HTR-8/SVneo (cell line): Measurements from ENCODE around the gene DES.

Source experiments
- DNase-seq: peaks from one replicate; pipeline ENCODE4 v3.0.0; 2011; ENCODE audit warnings: low spot score, mixed read lengths; ENCODE audit not compliant: insufficient read length
- FAIRE-seq: peaks from 2 replicates; lab custom pipeline; 2011; peaks lifted over from hg19 to GRCh38; lab: Jason Lieb, UNC

Gene DES

DNA sequence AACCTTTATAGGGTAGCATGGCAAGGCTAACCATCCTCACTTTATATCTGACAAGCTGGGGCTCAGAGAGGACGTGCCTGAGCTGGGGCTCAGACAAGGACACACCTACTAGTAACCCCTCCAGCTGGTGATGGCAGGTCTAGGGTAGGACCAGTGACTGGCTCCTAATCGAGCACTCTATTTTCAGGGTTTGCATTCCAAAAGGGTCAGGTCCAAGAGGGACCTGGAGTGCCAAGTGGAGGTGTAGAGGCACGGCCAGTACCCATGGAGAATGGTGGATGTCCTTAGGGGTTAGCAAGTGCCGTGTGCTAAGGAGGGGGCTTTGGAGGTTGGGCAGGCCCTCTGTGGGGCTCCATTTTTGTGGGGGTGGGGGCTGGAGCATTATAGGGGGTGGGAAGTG lies 1.2 kb upstream of the DES start:
- no peak for DNase-seq
- no peak for FAIRE-seq

DNA sequence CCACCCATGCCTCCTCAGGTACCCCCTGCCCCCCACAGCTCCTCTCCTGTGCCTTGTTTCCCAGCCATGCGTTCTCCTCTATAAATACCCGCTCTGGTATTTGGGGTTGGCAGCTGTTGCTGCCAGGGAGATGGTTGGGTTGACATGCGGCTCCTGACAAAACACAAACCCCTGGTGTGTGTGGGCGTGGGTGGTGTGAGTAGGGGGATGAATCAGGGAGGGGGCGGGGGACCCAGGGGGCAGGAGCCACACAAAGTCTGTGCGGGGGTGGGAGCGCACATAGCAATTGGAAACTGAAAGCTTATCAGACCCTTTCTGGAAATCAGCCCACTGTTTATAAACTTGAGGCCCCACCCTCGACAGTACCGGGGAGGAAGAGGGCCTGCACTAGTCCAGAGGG lies 803 bp upstream of the DES start:
- DNase-seq (no peak), FAIRE-seq (no peak)

DNA sequence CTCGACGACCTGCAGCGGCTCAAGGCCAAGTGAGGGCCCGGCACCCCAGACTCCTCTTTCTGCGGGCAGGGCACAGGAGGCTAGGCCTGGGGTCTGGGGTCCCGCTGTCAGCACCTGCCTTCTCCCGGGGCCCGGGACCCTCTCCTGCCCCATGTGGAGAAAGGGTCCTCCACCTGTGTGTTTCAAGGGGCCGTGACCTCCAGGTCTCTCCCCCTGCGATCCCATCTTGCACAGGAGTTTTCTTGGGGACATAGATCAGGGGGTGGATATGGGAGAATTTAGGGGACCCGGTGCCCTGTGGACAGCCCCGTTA lies 791 bp downstream of the DES start:
- FAIRE-seq = no peak
- no peak for DNase-seq

DNA sequence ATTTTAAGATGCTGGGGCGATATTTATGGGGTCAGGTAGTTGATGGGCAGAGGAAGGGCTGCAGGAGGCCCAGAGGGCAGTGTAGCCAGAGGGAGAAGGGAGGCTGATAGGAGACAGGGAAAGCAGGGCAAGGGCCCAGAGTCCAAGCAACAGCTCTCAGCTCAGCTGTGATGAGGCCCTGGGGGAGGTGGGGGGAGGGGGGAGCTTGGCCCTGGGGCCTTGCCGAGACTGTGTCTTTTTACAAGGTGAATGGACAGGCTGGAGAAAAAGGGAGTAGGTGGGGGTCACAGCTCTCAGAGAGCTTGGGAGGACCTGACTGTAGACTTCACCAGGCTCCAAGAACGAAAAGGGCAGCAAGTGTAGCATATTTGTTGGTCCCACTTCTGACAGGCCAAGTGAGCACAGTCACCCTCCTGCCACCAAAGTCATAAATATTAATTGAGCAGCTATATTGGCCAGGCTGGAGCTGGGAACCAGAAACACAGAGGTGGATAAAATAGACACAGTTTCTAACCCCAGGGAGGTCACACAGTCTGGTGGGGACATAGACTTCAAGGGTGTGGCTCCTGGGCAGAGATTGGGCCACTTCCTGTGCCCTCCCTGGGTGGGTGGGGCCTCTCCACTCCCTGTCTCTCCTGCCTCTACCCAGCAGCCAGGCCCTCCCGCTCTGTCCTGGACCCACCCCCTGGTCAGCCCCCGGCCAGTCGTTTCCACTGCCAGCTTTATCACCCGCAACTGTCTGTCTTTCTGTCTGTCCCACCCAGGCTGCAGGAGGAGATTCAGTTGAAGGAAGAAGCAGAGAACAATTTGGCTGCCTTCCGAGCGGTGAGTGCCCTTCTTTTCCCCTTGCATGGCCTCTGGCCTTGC lies 1.4 kb downstream of the DES start:
- no peak for DNase-seq
- no peak for FAIRE-seq

DNA sequence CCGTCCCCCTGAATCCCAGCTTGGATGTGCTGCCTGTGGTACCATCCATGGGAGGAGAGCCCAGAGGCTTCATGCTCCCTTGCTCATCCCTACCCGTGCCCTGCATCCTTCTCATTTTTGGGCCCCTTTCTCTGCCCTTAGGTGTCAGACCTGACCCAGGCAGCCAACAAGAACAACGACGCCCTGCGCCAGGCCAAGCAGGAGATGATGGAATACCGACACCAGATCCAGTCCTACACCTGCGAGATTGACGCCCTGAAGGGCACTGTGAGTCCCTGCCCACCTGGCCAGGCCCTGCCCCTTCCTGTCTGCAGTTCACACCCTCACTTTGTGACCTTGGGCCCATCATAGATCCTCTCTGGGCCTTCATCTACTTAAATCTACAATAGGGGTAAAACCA lies 2.5 kb downstream of the DES start:
- FAIRE-seq = no peak
- DNase-seq = no peak

DNA sequence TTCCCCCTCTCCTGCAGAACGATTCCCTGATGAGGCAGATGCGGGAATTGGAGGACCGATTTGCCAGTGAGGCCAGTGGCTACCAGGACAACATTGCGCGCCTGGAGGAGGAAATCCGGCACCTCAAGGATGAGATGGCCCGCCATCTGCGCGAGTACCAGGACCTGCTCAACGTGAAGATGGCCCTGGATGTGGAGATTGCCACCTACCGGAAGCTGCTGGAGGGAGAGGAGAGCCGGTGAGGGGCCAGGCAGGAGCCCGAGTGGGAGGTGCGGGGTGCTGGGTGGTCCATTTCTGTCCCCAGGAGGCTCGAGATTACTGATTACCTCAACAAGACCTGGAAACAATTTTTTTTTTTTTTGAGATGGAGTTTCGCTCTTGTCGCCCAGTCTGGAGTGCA lies 3.1 kb downstream of the DES start:
- no peak for DNase-seq
- no peak for FAIRE-seq

DNA sequence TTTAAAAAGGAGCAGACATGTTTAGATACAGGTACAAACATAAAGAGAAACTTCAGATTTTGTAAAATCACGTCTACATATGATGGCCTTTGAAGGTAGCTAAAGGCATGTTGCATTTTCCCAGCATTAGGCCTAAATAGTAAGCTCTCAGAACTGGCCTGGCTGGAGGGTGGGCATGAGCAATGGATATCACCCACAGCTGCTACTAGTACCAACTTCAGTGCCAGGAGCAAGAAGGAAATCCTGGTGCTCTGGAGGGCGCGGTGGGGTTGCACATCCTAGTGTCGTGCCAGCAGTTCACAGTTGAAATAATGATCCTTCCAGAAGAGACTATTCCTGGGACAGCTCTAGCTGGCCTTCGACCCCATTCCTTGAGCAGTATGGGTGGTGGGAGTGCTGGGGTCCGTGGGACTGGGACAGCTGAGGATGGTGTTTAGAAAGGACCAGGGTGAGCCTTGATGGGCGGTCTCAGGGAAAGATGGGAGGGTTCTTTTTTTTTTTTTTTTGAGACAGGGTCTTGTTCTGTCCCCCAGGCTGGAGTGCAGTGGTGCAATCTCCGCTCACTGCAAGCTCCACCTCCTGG lies 4.9 kb downstream of the DES start:
- no peak for FAIRE-seq
- no peak for DNase-seq

DNA sequence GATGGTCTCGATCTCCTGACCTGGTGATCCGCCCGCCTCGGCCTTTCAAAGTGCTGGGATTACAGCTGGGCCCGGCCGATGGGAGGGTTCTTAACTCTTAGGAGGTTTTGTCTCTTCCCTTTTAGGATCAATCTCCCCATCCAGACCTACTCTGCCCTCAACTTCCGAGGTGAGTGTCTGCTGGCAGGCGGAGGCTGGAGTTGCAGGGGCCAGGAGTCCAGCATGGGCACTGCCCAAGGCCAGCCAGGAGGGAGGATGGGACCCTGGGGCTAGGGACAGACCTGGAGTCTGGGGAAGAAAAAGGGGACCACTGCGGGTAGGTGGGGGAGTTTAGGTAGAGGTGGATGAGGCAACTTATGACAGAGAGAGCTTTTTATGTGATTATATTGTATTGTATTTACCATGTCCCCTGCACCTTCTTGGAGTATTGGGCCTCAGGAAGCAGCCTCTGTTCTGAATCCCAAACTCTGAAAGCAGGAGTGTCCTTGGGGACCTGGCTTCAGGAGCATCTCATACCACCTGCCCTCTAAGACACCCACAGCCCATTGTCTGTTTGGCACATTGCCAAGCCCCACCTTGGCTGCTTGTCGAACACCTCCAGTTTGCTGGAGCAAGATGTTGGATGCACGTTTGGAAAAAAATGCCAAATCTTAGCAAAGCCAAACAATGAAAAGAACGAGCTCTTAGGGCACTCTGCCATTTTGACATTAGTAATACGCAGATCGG lies 5.6 kb downstream of the DES start:
- DNase-seq (no peak), FAIRE-seq (no peak)

DNA sequence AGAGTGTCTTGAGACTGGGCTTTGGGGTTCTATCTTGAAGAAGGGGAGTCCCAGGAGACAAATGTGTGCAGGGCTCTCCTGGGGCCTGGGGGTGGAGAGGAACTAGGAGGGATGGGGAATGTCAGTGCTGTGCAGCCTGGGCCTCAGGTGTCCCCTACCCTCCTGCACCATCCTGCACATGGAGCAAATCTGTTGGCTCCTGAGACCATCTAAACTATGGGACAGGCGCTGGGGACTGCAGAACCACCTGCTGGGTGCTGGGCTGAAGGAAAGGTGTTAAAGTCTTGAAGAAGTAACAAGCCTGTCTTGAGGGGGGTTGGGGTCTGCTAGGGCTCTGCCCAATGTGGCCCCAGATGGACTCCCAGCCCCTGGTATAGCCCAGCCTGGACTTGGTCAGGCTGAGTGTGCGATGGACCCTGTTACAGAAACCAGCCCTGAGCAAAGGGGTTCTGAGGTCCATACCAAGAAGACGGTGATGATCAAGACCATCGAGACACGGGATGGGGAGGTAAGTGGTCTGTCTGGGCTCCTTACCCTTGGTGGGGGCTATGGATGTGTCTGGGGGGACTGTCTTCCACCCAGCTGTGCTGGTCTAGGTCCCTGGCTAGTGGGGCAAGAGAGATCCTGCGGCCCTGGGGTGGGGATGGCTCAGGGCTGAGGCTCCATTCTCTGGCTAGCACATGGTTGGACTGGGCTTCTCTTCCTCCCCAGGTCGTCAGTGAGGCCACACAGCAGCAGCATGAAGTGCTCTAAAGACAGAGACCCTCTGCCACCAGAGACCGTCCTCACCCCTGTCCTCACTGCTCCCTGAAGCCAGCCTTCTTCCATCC lies 7.3 kb downstream of the DES start:
- DNase-seq (no peak), FAIRE-seq (no peak)

DNA sequence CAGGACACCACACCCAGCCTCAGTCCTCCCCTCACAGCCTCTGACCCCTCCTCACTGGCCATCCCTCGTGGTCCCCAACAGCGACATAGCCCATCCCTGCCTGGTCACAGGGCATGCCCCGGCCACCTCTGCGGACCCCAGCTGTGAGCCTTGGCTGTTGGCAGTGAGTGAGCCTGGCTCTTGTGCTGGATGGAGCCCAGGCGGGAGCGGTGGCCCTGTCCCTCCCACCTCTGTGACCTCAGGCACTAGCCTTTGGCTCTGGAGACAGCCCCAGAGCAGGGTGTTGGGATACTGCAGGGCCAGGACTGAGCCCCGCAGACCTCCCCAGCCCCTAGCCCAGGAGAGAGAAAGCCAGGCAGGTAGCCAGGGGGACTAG lies 7.9 kb downstream of the DES start:
- DNase-seq (no peak), FAIRE-seq (no peak)

DNA sequence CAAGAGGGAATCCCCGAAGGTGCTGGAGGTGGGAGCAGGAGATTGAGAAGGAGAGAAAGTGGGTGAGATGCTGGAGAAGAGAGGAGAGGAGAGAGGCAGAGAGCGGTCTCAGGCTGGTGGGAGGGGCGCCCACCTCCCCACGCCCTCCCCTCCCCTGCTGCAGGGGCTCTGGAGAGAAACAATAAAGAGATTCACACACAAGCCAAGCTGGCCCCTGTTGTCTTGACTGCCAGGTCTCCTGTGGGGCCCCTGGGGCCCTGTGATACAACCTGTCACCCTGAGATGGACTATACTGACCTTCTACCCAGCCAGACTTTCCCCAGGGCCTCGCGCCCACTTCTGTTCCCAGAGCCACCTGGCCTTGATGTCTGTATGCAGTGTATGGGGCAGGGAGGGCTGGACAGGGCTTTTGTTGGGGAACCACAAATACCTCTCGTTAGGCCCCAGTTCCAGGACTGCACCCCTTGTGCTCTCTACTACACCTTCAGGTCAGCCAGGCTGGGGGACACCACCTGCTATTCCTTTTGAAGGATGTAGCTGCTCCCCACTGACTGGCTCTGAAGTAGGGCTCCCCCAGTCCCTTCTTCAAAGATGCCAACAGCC lies 8.5 kb downstream of the DES start:
- DNase-seq = no peak
- FAIRE-seq = no peak

DNA sequence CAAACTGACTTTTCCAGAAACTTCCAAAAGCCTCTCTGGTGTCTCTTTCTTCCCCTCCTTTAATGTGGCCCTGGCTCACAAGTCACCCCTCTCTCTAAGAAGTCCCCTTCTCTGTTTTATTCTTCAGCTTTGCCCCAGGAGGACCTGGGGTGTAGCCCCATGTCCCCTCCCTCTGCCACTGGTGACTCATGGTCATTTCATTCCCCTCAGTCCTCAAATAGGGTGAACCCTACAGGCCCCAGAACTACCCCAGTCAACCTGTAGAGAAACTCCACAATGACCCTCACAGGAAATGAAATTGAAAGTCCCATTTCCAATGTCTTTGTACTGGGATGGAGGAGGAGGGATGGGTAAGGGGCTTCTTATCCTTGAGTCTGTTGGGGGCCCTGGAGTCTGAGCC lies 10.3 kb downstream of the DES start:
- no peak for DNase-seq

DNA sequence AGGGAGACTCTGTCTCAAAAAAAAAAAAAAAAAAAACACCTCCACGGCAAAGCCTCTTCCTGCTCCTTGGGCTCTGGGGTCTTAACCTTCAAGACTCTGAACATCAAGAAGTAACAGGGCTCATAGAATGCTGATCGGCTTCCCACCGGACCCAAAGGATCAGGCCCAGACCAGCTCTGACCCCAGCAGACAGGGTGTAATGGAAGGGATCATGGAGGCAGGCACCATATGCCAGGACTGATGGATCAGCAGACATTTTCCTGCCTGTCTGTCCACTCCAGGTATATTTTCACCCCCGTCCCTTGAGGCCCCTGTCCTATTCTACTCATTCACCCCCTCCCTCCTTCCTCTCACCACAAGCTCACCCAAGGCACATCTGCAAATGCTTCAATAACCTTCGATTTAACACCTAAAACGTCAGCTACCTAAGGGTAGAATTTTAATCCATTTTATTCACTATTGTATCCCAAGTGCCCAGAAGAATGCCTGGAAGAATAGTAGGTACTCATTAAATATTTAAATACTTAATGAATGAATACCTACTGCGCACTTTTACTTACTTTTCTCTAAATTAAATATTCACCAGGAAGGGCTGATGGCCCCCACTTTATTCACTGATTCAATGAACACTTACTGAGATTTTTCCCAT lies 11.9 kb downstream of the DES start:
- FAIRE-seq (no peak), DNase-seq (no peak)

More for the DNA sequence above, 10.3 kb downstream of the DES start:
- no peak for FAIRE-seq

DNA sequence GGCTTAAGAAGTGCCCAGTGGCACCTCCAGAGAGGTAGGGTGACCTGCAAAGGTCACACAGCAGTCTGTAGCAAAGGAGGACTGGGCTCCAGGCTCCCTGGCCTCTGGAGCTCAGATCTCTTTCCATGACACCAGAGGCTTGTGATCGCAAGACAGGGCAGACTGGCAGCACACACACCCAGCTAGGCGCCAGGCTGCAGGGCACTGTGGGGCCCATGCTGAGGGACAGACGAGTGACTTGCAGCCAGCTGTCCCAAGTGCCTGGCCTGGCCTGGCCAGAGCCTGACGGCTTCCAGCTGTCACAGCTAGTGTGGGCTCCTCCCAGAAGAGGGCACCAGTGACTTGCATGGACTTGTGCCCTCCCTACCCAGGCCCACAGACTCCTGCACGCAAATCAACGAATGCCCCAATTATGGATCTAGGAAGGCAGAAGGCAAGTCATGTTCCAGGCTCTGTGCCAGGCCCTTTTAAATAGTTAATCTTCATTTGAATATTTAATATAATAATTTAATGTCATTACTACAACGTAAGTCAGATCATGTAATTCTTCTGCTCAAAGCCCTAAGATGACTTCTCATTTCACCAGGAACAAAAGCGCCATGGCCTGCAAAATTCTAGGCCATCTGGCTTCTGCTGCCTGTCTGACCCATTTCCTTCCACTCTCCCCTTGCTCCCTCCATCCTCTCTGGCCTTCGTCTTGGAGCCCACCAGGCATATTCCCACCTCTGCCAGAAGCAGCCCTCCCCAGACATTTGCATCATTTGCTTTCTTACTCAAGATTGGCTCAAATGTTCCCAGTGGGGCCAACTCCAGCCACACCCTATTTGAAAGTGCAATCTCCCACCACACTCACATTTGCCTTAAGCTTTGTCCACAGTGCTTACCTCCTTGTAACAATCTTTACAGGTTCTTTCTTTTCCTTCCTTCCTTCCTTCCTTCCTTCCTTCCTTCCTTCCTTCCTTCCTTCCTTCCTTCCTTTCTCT lies 12.7 kb downstream of the DES start:
- DNase-seq (peak; percentile 60), FAIRE-seq (peak; percentile 28)

DNA sequence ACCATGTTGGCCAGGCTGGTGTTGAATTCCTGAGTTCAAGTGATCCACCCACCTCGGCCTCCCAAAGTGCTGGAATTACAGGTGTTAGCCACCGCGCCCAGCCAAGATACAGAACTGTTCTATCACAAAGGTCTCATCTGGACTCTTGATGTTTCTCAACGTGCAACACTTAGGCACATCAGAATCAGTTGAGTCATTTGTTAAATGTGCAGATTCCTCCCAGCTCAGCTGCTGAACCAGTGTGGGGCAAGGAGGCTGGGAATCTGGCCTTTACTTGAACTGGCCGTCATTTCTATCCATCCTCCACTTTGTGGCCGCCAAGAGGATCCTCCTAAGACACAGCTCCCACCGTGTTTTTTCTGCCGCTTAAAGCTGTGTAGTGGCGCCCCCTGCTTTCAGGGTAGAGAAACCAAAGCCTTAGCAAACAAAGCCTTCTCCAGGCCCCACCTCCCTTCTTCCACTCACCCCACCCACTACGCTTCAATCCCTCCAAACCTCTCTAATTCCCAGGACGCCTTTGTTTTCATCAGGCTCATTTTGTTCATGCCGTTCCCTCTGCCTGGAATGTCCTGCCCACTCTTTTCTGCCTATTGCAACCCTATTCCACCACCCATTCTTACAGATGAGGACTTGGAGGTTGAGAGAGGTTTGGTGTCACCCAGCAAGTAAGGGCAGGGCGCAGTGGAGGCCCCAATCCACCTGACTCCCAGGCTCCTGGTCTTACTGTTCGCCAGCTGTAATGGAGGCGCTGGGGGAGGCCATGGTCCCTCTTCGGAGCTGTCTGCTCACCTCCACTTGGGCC lies 15.7 kb downstream of the DES start:
- FAIRE-seq (no peak), DNase-seq (no peak)

DNA sequence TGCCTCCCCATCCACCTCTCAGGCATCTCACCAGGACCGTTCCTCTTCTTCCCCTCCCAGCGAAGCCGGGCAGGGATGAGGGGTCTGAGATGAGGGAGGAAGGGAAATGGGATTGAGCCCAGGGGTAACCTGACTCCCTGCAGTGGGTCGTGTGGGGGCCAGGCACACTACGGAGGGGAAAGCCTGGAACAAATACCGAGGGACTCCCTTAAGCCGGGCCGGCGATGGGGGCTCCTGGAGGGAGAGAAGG lies 16.2 kb downstream of the DES start:
- no peak for FAIRE-seq

DNA sequence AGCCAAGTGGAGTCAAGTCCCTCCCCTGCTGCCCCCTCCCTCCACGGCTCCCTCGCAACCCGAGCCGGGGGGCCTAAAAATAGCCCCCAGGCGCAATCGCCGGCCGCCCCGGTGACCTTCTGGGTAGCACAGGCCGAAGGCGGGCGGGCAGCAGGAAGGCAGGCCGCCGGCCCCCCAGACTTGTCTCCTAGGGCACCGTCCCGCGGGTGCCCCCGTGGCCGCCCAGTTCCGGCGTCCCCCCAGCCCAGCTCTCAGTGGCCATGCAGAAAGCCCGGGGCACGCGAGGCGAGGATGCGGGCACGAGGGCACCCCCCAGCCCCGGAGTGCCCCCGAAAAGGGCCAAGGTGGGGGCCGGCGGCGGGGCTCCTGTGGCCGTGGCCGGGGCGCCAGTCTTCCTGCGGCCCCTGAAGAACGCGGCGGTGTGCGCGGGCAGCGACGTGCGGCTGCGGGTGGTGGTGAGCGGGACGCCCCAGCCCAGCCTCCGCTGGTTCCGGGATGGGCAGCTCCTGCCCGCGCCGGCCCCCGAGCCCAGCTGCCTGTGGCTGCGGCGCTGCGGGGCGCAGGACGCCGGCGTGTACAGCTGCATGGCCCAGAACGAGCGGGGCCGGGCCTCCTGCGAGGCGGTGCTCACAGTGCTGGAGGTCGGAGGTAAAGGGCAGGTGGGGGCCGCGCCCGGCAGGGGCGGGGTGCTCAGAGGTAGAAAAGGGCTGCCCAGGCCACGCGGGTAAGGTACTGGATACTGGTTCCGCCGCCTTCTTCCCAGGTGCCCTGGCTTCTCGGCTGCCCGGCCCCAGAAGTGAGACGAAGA lies 16.7 kb downstream of the DES start, which contains the start of gene SPEG:
TSS of gene SPEG (plus strand) at position 126 of the 808 bp plus-strand sequence. CDS start at position 261, 135 bp downstream.
- FAIRE-seq (no peak), DNase-seq (no peak)

More for the DNA sequence above, 16.2 kb downstream of the DES start:
- DNase-seq = no peak
